ENCODE data around the gene GRAP2. TPM values are rescaled to one million over a fixed set of nuclear protein-coding genes. Genes with fewer than 3 reads are reported as not detected.

GRAP2 gene
- total and polyA plus RNA-seq, 9 of the 15 experiments (the other 6 are each of a cell fraction or from before 2014, with no cell fraction given) = 4.8 to 88.7 (median 60.4) TPM

GRCh38 chr22:39946503-39947219, 45.8 kb downstream of the GRAP2 start (continued):
- TF ChIP-seq ZNF12 (CRISPR knock-in tag; IDR thresholded peaks at IDR 0.05) (no peak), ZNF436 (CRISPR knock-in tag; IDR thresholded peaks at IDR 0.05) (no peak), ZNF311 (CRISPR knock-in tag; IDR thresholded peaks at IDR 0.05) (no peak), RUNX1 (IDR thresholded peaks at IDR 0.05; ENCODE audit: low read depth) (peak; percentile 71; the same call in 1 of the 2 replicates), ZNF408 (CRISPR knock-in tag; IDR thresholded peaks at IDR 0.05; ENCODE audit: low read depth) (no peak), ZBTB8A (IDR thresholded peaks at IDR 0.05; ENCODE audit: partially characterized antibody) (no peak), DLX4 (CRISPR knock-in tag; IDR thresholded peaks at IDR 0.05) (no peak), CREB3L1 (IDR thresholded peaks at IDR 0.05; ENCODE audit: borderline replicate concordance, low read depth) (no peak), ZNF174 (CRISPR knock-in tag; IDR thresholded peaks at IDR 0.05) (no peak), PTRF (tag; IDR thresholded peaks at IDR 0.05) (no peak), ZEB2 (IDR thresholded peaks at IDR 0.05) (no peak; the same call in 1 of the 2 replicates), PTTG1 (tag; IDR thresholded peaks at IDR 0.05; ENCODE audit: low read depth) (no peak), ZNF764 (CRISPR knock-in tag; IDR thresholded peaks at IDR 0.05; ENCODE audit: low read depth) (no peak), NRF1 (conservative IDR thresholded peaks at IDR 0.05 in 1 of 2, IDR thresholded peaks at IDR 0.05 in 1 of 2) (no peak), ZNF347 (CRISPR knock-in tag; IDR thresholded peaks at IDR 0.05; ENCODE audit: low read depth) (no peak), REST (IDR thresholded peaks at IDR 0.05; ENCODE audit: borderline replicate concordance) (no peak; the same call in 1 of the 2 replicates), REST (CRISPR knock-in tag; IDR thresholded peaks at IDR 0.05; ENCODE audit: low read depth) (no peak)

Measured in K562 (cell line).